ENCODE data around the gene DSCAML1.

The DSCAML1 gene

GRCh38 chr11:117725048-117725734 lies 71.8 kb downstream of the DSCAML1 start:
- in situ Hi-C loops (cut with HindIII; ENCODE audit: low pct_ligation_motif_present, low sequenced_read_pairs) = no loop called here
- DNase-seq = no peak
- H3K27me3 ChIP-seq (replicated peaks) = no peaks in the 10 kb centered on the region
- H3K27ac ChIP-seq = no peak overlapping the region
- no peak overlapping the region for H3K4me3 ChIP-seq (ENCODE audit: low read depth, low read length)
- no peak for TF ChIP-seq CTCF (IDR thresholded peaks at IDR 0.05; ENCODE audit: low read depth, low read length, missing control alignments)
- no peaks in the 10 kb centered on the region for H3K36me3 ChIP-seq (replicated peaks)

GRCh38 chr11:117724621-117725020 lies 72.4 kb downstream of the DSCAML1 start:
- TF ChIP-seq CTCF (IDR thresholded peaks at IDR 0.05; ENCODE audit: low read depth, low read length, missing control alignments) = no peak
- DNase-seq = no peak
- Histone ChIP-seq H3K4me3 (ENCODE audit: low read depth, low read length) (no peak overlapping the region), H3K27ac (no peak overlapping the region), H3K27me3 (replicated peaks) (no peaks in the 10 kb centered on the region), H3K36me3 (replicated peaks) (no peaks in the 10 kb centered on the region)
- in situ Hi-C loops (cut with HindIII; ENCODE audit: low pct_ligation_motif_present, low sequenced_read_pairs) = no loop called here

GRCh38 chr11:117724104-117724503 lies 72.9 kb downstream of the DSCAML1 start:
- TF ChIP-seq CTCF (IDR thresholded peaks at IDR 0.05; ENCODE audit: low read depth, low read length, missing control alignments) = no peak
- DNase-seq = no peak
- in situ Hi-C loops (cut with HindIII; ENCODE audit: low pct_ligation_motif_present, low sequenced_read_pairs) = no loop called here
- Histone ChIP-seq H3K27me3 (replicated peaks) (no peaks in the 10 kb centered on the region), H3K36me3 (replicated peaks) (no peaks in the 10 kb centered on the region), H3K4me3 (ENCODE audit: low read depth, low read length) (no peak overlapping the region), H3K27ac (no peak overlapping the region)

- Histone ChIP-seq H3K27ac (no peak overlapping the region), H3K27me3 (replicated peaks) (no peaks in the 10 kb centered on the region), H3K4me3 (ENCODE audit: low read depth, low read length) (no peak overlapping the region), H3K36me3 (replicated peaks) (no peaks in the 10 kb centered on the region)
- DNase-seq = no peak
- in situ Hi-C loops (cut with HindIII; ENCODE audit: low pct_ligation_motif_present, low sequenced_read_pairs) = no loop called here
- TF ChIP-seq CTCF (IDR thresholded peaks at IDR 0.05; ENCODE audit: low read depth, low read length, missing control alignments) = no peak
These were observed 73.6 kb downstream of the DSCAML1 start for GRCh38 chr11:117723277-117724024.

GRCh38 chr11:117722082-117722481 lies 74.9 kb downstream of the DSCAML1 start:
- peaks cover 2% of the 10 kb centered on the region for H3K27me3 ChIP-seq (replicated peaks)
- no peak overlapping the region for H3K27ac ChIP-seq
- H3K4me3 ChIP-seq (ENCODE audit: low read depth, low read length) = no peak overlapping the region
- no peak for DNase-seq
- in situ Hi-C loops (cut with HindIII; ENCODE audit: low pct_ligation_motif_present, low sequenced_read_pairs) = no loop called here
- TF ChIP-seq CTCF (IDR thresholded peaks at IDR 0.05; ENCODE audit: low read depth, low read length, missing control alignments) = no peak
- no peaks in the 10 kb centered on the region for H3K36me3 ChIP-seq (replicated peaks)

Data from brain microvascular endothelial cell (primary cell).